KMS-11 (cell line): Measurements from ENCODE around the gene TBX21.

Experiments
- H2AFZ ChIP-seq: fragments of 200-600 bp; sonication (generic); 2 replicates; pipeline ENCODE4 v1.6.1; 2016; ENCODE audit warnings: antibody characterized with exemption, mixed run types, low read depth
- H3K27ac ChIP-seq: fragments of 200-600 bp; sonication (generic); 2 replicates; pipeline ENCODE4 v1.6.1; 2016; ENCODE audit warnings: mild to moderate bottlenecking, mixed run types
- H3K27me3 ChIP-seq: fragments of 200-600 bp; sonication (generic); 2 replicates; pipeline ENCODE4 v1.6.1; 2017; ENCODE audit warnings: mild to moderate bottlenecking, low read depth, mixed run types, moderate library complexity; ENCODE audit not compliant: insufficient read depth
- H3K36me3 ChIP-seq: fragments of 200-600 bp; sonication (generic); 2 replicates; pipeline ENCODE4 v1.6.1; 2017; ENCODE audit warnings: mild to moderate bottlenecking, mixed run types; ENCODE audit not compliant: insufficient read depth
- H3K4me1 ChIP-seq: fragments of 200-600 bp; sonication (generic); 2 replicates; pipeline ENCODE4 v1.6.1; 2016; ENCODE audit warnings: mild to moderate bottlenecking, low read depth, mixed run types; ENCODE audit not compliant: poor library complexity, severe bottlenecking
- H3K4me2 ChIP-seq: fragments of 200-600 bp; sonication (generic); 2 replicates; pipeline ENCODE4 v1.7.0; 2016; ENCODE audit warnings: mild to moderate bottlenecking, mixed run types
- H3K4me3 ChIP-seq: fragments of 200-600 bp; sonication (generic); IDR thresholded peaks from 2 replicates; pipeline ENCODE4 v1.6.1; 2017; ENCODE audit warnings: low read depth, low read length, mixed read lengths; ENCODE audit not compliant: insufficient read depth
- H3K79me2 ChIP-seq: fragments of 200-600 bp; sonication (generic); 2 replicates; pipeline ENCODE4 v1.6.1; 2016; ENCODE audit warnings: low read depth, mixed run types; ENCODE audit not compliant: insufficient read depth
- H3K9ac ChIP-seq: fragments of 200-600 bp; sonication (generic); 2 replicates; pipeline ENCODE4 v1.6.1; 2016; ENCODE audit warnings: mild to moderate bottlenecking, mixed run types
- H4K20me1 ChIP-seq: fragments of 200-600 bp; sonication (generic); 2 replicates; pipeline ENCODE4 v1.6.1; 2016; ENCODE audit warnings: mild to moderate bottlenecking, mixed run types; ENCODE audit not compliant: insufficient read depth
- TF ChIP-seq, protein P1 (sequence below): fragments of 200-600 bp; sonication (generic); conservative IDR thresholded peaks from 2 replicates; pipeline ENCODE4 v1.6.1; 2017; ENCODE audit warnings: low read depth, mild to moderate bottlenecking, antibody characterized with exemption, low read length, moderate library complexity, mixed read lengths

The TBX21 gene

DNA sequence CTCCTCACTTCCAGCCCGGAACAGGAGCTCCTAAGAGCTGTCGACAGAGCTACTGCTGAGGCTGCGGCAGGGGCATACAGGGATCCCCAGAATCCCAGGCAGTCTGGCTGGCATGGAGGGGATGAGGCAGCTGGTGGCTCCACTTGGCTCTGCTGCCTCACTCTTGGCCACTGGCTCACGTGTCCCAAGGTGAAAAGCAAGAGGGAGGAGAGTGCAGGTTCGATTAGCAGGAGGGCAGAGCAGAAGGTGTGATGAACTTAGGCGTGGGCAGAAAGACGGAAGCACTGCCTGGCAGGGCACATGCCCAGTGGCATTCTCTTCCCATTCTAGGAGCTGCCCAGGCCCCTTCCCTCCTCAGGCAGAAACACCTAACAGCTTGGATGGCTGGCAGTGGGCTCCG, 11.3 kb upstream of the TBX21 start:
- no peak overlapping the region for H3K4me3 ChIP-seq
- H2AFZ ChIP-seq, result no peak overlapping the region
- TF ChIP-seq, protein P1, sequence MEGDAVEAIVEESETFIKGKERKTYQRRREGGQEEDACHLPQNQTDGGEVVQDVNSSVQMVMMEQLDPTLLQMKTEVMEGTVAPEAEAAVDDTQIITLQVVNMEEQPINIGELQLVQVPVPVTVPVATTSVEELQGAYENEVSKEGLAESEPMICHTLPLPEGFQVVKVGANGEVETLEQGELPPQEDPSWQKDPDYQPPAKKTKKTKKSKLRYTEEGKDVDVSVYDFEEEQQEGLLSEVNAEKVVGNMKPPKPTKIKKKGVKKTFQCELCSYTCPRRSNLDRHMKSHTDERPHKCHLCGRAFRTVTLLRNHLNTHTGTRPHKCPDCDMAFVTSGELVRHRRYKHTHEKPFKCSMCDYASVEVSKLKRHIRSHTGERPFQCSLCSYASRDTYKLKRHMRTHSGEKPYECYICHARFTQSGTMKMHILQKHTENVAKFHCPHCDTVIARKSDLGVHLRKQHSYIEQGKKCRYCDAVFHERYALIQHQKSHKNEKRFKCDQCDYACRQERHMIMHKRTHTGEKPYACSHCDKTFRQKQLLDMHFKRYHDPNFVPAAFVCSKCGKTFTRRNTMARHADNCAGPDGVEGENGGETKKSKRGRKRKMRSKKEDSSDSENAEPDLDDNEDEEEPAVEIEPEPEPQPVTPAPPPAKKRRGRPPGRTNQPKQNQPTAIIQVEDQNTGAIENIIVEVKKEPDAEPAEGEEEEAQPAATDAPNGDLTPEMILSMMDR, result no peak
- H3K36me3 ChIP-seq, result no peaks in the 10 kb centered on the region
- H3K27me3 ChIP-seq, result no peaks in the 10 kb centered on the region
- H3K4me2 ChIP-seq, result no peak overlapping the region
- no peak overlapping the region for H3K9ac ChIP-seq
- no peaks in the 10 kb centered on the region for H3K79me2 ChIP-seq
- H3K4me1 ChIP-seq, result peaks cover 44% of the 10 kb centered on the region
- H4K20me1 ChIP-seq, result no peaks in the 10 kb centered on the region
- no peak overlapping the region for H3K27ac ChIP-seq

DNA sequence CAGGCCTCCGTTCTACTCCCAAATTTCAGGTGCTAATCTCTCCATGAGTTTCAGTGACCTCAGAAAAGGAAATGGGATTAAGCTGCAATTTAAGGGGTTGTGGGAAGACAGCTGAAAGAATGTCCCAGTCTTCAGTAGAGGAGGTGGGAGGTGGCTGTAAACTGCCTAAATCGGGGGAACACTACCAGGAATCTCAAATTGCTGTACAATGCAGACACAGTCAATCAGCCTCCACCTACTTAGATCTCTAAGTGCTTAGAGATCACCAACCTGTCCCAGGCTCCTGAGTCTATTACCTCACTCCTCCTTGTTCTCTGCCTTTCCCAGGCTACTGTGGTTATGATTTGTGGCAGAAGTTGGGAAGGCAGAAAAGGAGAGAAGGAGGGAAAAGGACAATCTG, 8.3 kb upstream of the TBX21 start:
- no peaks in the 10 kb centered on the region for H4K20me1 ChIP-seq
- TF ChIP-seq, protein P1, result no peak
- H3K79me2 ChIP-seq, result no peaks in the 10 kb centered on the region
- H3K27me3 ChIP-seq, result no peaks in the 10 kb centered on the region
- H3K4me3 ChIP-seq, result no peak overlapping the region
- H3K4me1 ChIP-seq, result peaks cover 14% of the 10 kb centered on the region
- no peaks in the 10 kb centered on the region for H3K36me3 ChIP-seq
- H3K4me2 ChIP-seq, result no peak overlapping the region
- H3K9ac ChIP-seq, result no peak overlapping the region
- H3K27ac ChIP-seq, result no peak overlapping the region
- H2AFZ ChIP-seq, result no peak overlapping the region

DNA sequence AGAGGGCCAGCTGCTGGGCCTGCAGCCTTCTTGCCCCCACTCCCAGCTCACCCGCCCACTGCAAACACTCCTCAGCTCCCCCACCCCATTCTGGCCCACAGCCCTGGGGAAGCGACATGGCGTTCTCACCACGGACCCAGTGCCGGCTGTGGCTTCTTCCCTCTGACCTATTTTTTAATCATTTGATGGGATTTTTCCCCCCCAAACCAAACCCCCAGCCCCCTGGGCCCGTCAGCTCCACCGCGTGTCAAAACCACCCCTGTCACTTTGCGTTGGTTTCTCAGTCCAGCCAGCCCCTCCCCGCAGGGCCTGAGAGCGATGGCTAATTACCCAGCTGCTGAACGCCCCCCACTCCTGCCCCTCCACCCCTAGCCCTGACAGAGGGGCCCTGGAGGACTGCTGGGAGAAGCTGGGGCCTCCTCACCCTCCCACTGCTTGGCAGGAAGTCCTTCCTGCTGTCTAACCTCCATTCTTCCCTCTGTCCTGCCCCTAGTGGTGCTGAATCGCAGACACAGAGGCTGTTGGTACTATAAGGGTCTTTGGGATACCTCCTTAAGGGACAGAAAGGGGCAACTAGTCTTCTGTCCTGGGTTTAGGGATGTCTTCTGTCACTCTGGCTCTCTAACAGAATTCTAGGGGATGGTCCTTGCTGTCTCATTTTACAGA, 7.5 kb upstream of the TBX21 start:
- H3K27ac ChIP-seq, result no peak overlapping the region
- no peak overlapping the region for H3K4me2 ChIP-seq
- H3K9ac ChIP-seq, result no peak overlapping the region
- H3K27me3 ChIP-seq, result no peaks in the 10 kb centered on the region
- H3K4me3 ChIP-seq, result no peak overlapping the region
- H3K4me1 ChIP-seq, result peaks cover 6% of the 10 kb centered on the region
- H2AFZ ChIP-seq, result no peak overlapping the region
- H4K20me1 ChIP-seq, result no peaks in the 10 kb centered on the region
- H3K36me3 ChIP-seq, result no peaks in the 10 kb centered on the region
- H3K79me2 ChIP-seq, result no peaks in the 10 kb centered on the region
- TF ChIP-seq, protein P1, result no peak

DNA sequence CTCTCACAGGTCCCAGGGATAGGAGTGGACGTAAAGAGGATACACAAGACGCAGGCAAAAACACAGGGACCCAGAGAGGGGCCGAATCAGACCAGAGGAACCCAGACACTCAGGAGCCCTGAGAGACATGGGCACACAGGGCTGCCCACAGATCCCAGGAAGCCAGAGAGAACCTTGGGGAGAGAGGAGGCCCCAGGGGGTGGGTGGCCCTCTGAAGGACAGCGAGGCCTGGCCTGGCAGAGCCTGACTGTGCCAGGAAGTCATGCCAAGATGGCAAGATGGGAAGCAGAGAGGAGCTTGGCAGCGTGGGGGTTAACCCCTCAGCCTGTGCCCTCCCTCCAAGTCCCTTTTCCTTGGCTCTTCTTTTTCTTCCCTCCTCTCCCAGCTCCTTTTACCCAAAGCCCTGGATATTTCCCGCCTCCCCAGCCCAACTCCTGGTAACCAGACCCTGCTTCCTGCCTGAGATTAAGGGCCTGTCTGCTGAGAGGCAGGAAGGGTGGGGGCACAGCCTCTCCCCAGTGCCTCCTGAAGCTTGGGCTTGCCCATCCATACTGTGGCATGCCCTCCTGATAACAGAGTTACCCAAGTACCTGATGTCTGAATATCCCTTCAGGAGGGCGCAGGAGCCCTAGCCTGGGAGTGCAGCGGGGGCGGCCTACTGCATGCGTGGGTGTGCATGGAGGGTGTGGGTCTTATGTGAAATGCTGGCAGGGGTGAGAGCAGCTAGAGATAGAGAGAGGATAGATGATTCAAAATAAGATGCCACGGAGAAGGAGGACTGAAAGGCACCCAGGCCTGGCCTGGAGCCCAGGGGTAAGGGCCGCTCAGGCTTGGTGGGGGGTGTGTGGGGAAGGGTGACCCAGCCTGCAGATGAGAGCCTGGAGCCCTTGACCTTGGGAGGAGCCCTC, 6.0 kb upstream of the TBX21 start:
- TF ChIP-seq, protein P1, result no peak
- H3K9ac ChIP-seq, result no peak overlapping the region
- H3K79me2 ChIP-seq, result no peaks in the 10 kb centered on the region
- no peaks in the 10 kb centered on the region for H3K36me3 ChIP-seq
- H4K20me1 ChIP-seq, result no peaks in the 10 kb centered on the region
- 0 out of 2 replicates have a peak, but pooled peaks cover 3% of the 10 kb centered on the region for H3K27me3 ChIP-seq
- H3K4me2 ChIP-seq, result no peak overlapping the region
- H2AFZ ChIP-seq, result no peak overlapping the region
- no peak overlapping the region for H3K27ac ChIP-seq
- no peaks in the 10 kb centered on the region for H3K4me1 ChIP-seq
- H3K4me3 ChIP-seq, result no peak overlapping the region
